Uterus (tissue), 4 donors: Measurements from ENCODE around the gene ENPP3. TPM values are rescaled to one million over a fixed set of nuclear protein-coding genes. Genes with fewer than 3 reads are reported as not detected.

ENCODE experiments used
- DNase-seq, 2 donors: peaks; one replicate each; pipeline ENCODE4 v3.0.0-alpha.2; 2019 to 2020
- H3K27ac ChIP-seq, 2 donors: fragments of 200-600 bp; sonication (generic); 1 replicate in 1 of 2; 2 replicates in 1 of 2; pipeline ENCODE4 v1.5.1; 2016 to 2018
- H3K27me3 ChIP-seq, 2 donors: fragments of 200-600 bp; sonication (generic); one replicate each; pipeline ENCODE4 v1.5.1; 2018 to 2019; ENCODE audit warnings: control low read depth in 1 of 2
- H3K36me3 ChIP-seq, 2 donors: fragments of 200-600 bp; sonication (generic); one replicate each; pipeline ENCODE4 v1.5.1; 2019; ENCODE audit warnings: control low read depth in 1 of 2
- H3K4me1 ChIP-seq, 2 donors: fragments of 200-600 bp; sonication (generic); one replicate each; pipeline ENCODE4 v1.5.1; 2018 to 2019; ENCODE audit warnings: control low read depth in 1 of 2
- H3K4me3 ChIP-seq, 2 donors: fragments of 200-600 bp; sonication (generic); 1 replicate in 1 of 2; 2 replicates in 1 of 2; pipeline ENCODE4 v1.5.1; 2018 to 2019; ENCODE audit warnings: mild to moderate bottlenecking in 1 of 2
- H3K9me3 ChIP-seq, 2 donors: fragments of 200-600 bp; sonication (generic); one replicate each; pipeline ENCODE4 v1.5.1; 2019; ENCODE audit warnings: control low read depth in 1 of 2
- POLR2A ChIP-seq, 2 donors: fragments of 450-650 bp; IDR thresholded peaks; one replicate each; pipeline ENCODE4 v1.6.1; 2016; ENCODE audit warnings: antibody characterized with exemption in 2 of 2, mild to moderate bottlenecking in 1 of 2, moderate library complexity in 1 of 2
- intact Hi-C: fragments of 100-400 bp; cut with DNase I; formaldehyde crosslinking; loops from one replicate; pipeline ENCODE4 v1.15.1; 2023; ENCODE audit warnings: low total_unique reads
- total RNA-seq, 4 donors: library from RNA; depleted of rRNA in 3 of 4; stranded (reverse); fragments of >200 nt in 3 of 4; gene quantifications; one replicate each; pipeline versions ENCODE4 v1.1.0 to v1.2.4, GENCODE V29; 2014 to 2023
- TF ChIP-seq, protein P1 (sequence below), 4 experiments: fragments of 200-600 bp in 2 of 4; fragments of 450-650 bp in 2 of 4; sonication (generic) in 2 of 4; IDR thresholded peaks; one replicate each; pipeline ENCODE4 v1.5.1; 2016 to 2019; ENCODE audit warnings: antibody characterized with exemption in 4 of 4, mild to moderate bottlenecking in 2 of 4, moderate library complexity in 1 of 4
- donor health status: DM: yes; HTN: yes; CAD: no.

ENPP3 gene
- total RNA-seq, 4 donors from 2014 or later, result 0.40 to 7.2 (median 4.2) TPM

DNA sequence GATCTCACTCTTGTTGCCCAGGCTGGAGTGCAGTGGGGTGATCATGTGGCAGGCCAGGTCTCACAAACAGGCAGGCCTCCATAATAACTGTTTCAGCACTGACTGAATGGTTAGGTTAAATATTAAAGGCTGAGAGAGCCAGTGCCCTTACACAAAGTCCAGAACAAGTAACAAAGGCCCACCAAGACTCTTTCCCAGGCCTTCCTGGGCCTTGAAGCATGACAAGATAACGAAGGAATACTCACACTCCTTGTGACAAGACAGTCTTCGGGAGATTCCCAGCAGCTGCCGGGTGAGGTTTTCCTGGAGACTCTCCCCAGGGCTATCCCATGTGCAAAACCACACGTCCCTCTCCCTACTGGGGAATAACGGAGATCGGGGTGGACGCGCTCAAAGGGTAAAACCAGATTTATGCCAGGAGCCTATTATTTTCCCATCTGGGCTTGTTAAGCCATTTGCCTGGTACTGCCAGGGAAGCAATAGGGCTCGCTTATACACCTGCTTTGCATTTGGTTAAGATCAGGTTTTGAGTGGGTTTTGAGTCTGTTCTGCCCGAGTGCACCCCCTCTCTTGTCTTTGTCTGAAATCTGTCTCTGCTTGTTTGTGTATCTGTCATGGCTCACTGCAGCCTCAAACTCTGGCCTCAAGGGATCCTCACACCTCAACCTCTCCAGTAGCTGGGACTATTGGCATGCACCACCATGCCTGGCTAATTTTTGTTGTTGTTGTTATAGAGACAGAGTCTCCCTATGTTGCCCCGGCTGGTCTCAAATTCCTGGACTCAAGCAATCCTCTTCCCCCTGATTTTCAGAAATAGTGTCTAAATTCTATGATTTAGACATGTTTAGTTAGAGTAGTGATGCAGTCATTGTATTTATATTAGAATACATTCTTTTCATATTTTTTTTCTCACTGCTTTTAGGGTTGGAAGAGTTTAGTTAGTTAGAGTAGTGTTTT is 1.4 kb upstream of the ENPP3 start:
- Histone ChIP-seq H3K36me3 (no peaks in the 10 kb centered on the region), H3K4me3 (no peak overlapping the region), H3K27me3 (no peaks in the 10 kb centered on the region), H3K27ac (no peak overlapping the region), H3K9me3 (no peaks in the 10 kb centered on the region), H3K4me1 (no peaks in the 10 kb centered on the region)
- DNase-seq, result no peak
- TF ChIP-seq, protein P1, sequence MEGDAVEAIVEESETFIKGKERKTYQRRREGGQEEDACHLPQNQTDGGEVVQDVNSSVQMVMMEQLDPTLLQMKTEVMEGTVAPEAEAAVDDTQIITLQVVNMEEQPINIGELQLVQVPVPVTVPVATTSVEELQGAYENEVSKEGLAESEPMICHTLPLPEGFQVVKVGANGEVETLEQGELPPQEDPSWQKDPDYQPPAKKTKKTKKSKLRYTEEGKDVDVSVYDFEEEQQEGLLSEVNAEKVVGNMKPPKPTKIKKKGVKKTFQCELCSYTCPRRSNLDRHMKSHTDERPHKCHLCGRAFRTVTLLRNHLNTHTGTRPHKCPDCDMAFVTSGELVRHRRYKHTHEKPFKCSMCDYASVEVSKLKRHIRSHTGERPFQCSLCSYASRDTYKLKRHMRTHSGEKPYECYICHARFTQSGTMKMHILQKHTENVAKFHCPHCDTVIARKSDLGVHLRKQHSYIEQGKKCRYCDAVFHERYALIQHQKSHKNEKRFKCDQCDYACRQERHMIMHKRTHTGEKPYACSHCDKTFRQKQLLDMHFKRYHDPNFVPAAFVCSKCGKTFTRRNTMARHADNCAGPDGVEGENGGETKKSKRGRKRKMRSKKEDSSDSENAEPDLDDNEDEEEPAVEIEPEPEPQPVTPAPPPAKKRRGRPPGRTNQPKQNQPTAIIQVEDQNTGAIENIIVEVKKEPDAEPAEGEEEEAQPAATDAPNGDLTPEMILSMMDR (IDR thresholded peaks at IDR 0.05), result no peak
- TF ChIP-seq POLR2A (IDR thresholded peaks at IDR 0.05), result no peak
- intact Hi-C loops, result no loop called here

DNA sequence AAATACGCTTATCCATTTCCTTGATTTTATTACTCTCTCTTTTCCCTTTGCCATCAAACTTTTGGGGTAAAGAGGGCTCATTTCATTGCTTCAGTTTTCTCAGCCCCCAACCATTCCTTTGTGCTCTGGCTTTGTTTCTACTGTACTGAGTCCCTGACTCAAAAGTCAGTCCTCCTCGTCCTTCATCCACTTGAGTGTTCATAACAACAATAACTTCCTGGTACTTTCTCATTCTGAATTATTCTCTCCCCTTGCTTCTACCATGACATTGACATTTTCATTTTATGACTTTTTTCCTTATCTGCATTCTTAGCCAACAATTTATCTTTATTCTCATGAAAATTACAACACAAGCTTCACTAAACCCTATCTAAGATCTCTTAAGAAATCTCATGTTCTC is 911 bp downstream of the ENPP3 start:
- H3K4me1 ChIP-seq, result no peaks in the 10 kb centered on the region
- H3K36me3 ChIP-seq, result no peaks in the 10 kb centered on the region
- no peaks in the 10 kb centered on the region for H3K9me3 ChIP-seq
- no peak overlapping the region for H3K27ac ChIP-seq
- no peaks in the 10 kb centered on the region for H3K27me3 ChIP-seq
- DNase-seq, result no peak
- TF ChIP-seq POLR2A (IDR thresholded peaks at IDR 0.05), result no peak
- TF ChIP-seq, protein P1 (IDR thresholded peaks at IDR 0.05), result no peak
- intact Hi-C loops, result no loop called here
- no peak overlapping the region for H3K4me3 ChIP-seq

DNA sequence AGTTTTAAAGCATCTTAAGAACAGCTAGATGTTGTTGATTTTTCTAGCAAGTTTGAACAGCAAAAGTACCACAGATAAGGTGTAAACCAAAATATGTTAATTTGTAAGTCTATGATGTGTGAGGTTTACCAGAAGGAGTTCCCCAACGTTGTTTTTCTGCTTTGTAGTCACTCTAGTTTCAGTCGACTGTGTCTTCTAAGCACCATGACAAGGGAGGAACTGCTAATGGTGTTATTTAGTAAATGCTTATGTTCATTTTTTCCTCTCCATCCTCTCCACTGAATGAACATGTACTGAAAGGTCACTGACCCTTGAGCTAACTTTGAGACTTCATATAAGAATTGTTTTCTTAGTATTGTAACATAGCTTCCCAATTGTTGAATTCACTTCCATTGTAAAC is 3.0 kb downstream of the ENPP3 start:
- Histone ChIP-seq H3K36me3 (no peaks in the 10 kb centered on the region), H3K27ac (no peak overlapping the region), H3K9me3 (no peaks in the 10 kb centered on the region), H3K4me3 (no peak overlapping the region), H3K27me3 (no peaks in the 10 kb centered on the region), H3K4me1 (no peaks in the 10 kb centered on the region)
- no peak for DNase-seq
- intact Hi-C loops, result no loop called here
- TF ChIP-seq POLR2A (IDR thresholded peaks at IDR 0.05), result no peak
- TF ChIP-seq, protein P1 (IDR thresholded peaks at IDR 0.05), result no peak

DNA sequence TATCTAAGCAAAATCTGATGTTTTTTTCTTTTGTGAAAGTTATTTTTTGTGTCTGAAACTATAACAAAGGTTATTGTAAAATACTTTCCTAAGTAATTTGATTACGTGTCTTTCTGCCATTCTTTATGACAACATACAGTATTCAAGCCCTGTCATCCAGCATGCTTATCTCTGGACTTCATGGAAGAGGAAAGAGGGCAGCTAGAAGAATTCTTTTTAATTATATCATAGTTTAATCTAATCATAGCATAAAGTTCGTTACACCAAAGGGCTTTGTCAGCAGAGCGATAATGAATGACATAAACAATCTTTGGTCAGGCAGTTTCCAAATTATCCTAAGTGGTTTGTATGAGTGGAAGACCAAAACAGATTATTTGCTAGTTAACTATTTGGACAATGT is 3.5 kb downstream of the ENPP3 start:
- Histone ChIP-seq H3K27me3 (no peaks in the 10 kb centered on the region), H3K4me3 (no peak overlapping the region), H3K36me3 (no peaks in the 10 kb centered on the region), H3K27ac (no peak overlapping the region), H3K9me3 (no peaks in the 10 kb centered on the region), H3K4me1 (no peaks in the 10 kb centered on the region)
- TF ChIP-seq, protein P1 (IDR thresholded peaks at IDR 0.05), result no peak
- TF ChIP-seq POLR2A (IDR thresholded peaks at IDR 0.05), result no peak
- DNase-seq, result no peak
- intact Hi-C loops, result no loop called here

DNA sequence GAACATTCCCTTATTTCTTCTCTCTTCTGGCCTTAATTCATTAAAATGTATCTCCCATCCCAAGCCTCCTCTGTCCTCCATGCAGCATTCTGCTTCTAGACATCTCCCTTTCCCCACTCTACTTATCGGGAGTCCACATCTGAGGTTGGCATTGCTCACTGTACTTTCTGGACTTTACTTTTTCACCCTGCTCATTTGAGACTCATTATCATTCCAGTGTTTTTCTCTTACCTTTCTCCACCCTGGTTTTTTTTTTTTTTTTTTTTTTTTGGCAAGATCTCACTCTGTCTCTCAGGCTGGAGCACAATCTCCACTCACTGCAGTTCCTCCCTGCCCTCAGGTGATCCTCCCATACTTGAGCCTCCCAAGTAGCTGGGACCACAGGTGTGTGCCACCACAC is 4.5 kb downstream of the ENPP3 start:
- H3K4me1 ChIP-seq, result no peaks in the 10 kb centered on the region
- no peak overlapping the region for H3K4me3 ChIP-seq
- H3K27ac ChIP-seq, result no peak overlapping the region
- intact Hi-C loops, result no loop called here
- no peaks in the 10 kb centered on the region for H3K9me3 ChIP-seq
- no peaks in the 10 kb centered on the region for H3K27me3 ChIP-seq
- no peaks in the 10 kb centered on the region for H3K36me3 ChIP-seq
- TF ChIP-seq, protein P1 (IDR thresholded peaks at IDR 0.05), result no peak
- no peak for TF ChIP-seq POLR2A (IDR thresholded peaks at IDR 0.05)
- no peak for DNase-seq
